Progenitor cell of endocrine pancreas (in vitro differentiated cells): ENCODE measurements around the gene POU2F3. TPM values are rescaled to one million over a fixed set of nuclear protein-coding genes. Genes with fewer than 3 reads are reported as not detected.

Experiments
- DNase-seq: peaks from one replicate; pipeline ENCODE4 v3.0.0; 2021; ENCODE audit warnings: low spot score; ENCODE audit not compliant: unreplicated experiment
- H3K27ac Mint-ChIP-seq: 2 replicates; pipeline ENCODE4 v1.8.0; 2021; ENCODE audit warnings: mild to moderate bottlenecking, moderate library complexity, mixed read lengths
- H3K27me3 Mint-ChIP-seq: 2 replicates; pipeline ENCODE4 v1.8.0; 2021; ENCODE audit warnings: mixed read lengths
- H3K36me3 Mint-ChIP-seq: 2 replicates; pipeline ENCODE4 v1.8.0; 2022; ENCODE audit warnings: mixed read lengths; ENCODE audit not compliant: insufficient read depth
- H3K4me1 Mint-ChIP-seq: 2 replicates; pipeline ENCODE4 v1.8.0; 2021; ENCODE audit warnings: low read depth, mixed read lengths
- H3K4me3 Mint-ChIP-seq: 2 replicates; pipeline ENCODE4 v1.8.0; 2021; ENCODE audit warnings: low read depth, mild to moderate bottlenecking, moderate library complexity, mixed read lengths
- H3K9me3 Mint-ChIP-seq: 2 replicates; pipeline ENCODE4 v1.8.0; 2021; ENCODE audit warnings: low read depth, mixed read lengths
- CTCF ChIP-seq: fragments of 200-600 bp; sonication (generic); IDR thresholded peaks from one replicate; pipeline ENCODE4 v1.5.0; 2021; ENCODE audit warnings: antibody characterized with exemption, mild to moderate bottlenecking; ENCODE audit not compliant: unreplicated experiment
- total RNA-seq: library from RNA; stranded (reverse); gene quantifications from 2 replicates; pipeline ENCODE4 v1.2.1, GENCODE V29; 2021

POU2F3 gene
- total RNA-seq, 1 donor from 2014 or later: not detected

DNA sequence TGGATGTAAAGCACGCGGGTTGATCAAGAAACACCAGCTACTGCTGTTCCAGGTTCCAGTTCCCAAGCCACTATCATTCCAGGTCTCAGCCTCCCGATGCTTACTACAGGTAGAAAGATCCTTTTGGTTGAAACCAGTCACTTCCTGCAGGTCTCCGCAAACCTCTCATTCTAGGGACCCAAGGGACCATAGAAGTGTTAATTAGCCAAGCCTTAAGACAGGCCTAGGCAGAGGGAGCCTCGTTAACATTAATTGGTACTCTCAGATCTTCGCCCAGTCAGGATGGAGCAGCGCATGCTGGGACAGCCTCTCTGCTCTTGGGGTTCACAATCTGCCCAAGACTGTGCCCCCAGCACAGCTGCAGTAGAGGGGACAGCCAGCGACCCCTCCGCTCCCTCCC is 40.3 kb upstream of the POU2F3 start:
- DNase-seq: no peak
- Mint-ChIP-seq H3K27ac (no peak overlapping the region), H3K4me3 (no peak overlapping the region)

GRCh38 chr11:120200677-120201076 is 39.3 kb upstream of the POU2F3 start:
- H3K9me3 Mint-ChIP-seq: no peaks in the 10 kb centered on the region
- H3K27me3 Mint-ChIP-seq: peaks cover 34% of the 10 kb centered on the region
- H3K4me3 Mint-ChIP-seq: no peak overlapping the region
- TF ChIP-seq CTCF: no peak
- H3K36me3 Mint-ChIP-seq: no peaks in the 10 kb centered on the region
- no peak overlapping the region for H3K27ac Mint-ChIP-seq
- peaks cover 7% of the 10 kb centered on the region for H3K4me1 Mint-ChIP-seq
- DNase-seq: no peak

More for the DNA sequence above, 40.3 kb upstream of the POU2F3 start:
- no peaks in the 10 kb centered on the region for H3K36me3 Mint-ChIP-seq
- H3K9me3 Mint-ChIP-seq: no peaks in the 10 kb centered on the region
- no peak for TF ChIP-seq CTCF
- H3K4me1 Mint-ChIP-seq: peaks cover 7% of the 10 kb centered on the region
- H3K27me3 Mint-ChIP-seq: peaks cover 36% of the 10 kb centered on the region

DNA sequence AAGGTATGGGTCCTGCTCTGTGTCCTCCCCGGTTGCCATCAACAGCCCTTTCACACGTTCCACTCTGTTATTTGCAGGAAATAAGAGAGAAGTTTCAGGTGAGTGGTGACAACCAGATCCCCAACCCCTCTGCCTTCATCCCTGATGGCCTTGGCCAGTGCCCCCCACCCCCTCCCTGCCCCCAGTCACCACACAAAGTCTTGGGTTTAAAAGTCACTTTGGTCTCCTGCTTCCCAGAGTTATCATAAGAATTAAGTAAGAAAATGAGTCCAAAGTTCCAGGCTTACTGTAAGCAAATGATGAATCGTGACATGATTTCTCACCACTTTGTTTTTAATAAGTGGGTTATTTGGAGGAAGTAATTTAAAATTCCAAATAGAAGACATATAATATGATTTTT is 38.3 kb upstream of the POU2F3 start:
- DNase-seq: no peak
- Mint-ChIP-seq H3K4me3 (no peak overlapping the region), H3K4me1 (peaks cover 7% of the 10 kb centered on the region), H3K36me3 (no peaks in the 10 kb centered on the region), H3K27ac (no peak overlapping the region), H3K27me3 (peaks cover 29% of the 10 kb centered on the region), H3K9me3 (no peaks in the 10 kb centered on the region)
- TF ChIP-seq CTCF: no peak

- Mint-ChIP-seq H3K27ac (no peak overlapping the region), H3K36me3 (no peaks in the 10 kb centered on the region), H3K4me1 (peaks cover 6% of the 10 kb centered on the region), H3K4me3 (no peak overlapping the region), H3K27me3 (peaks cover 38% of the 10 kb centered on the region), H3K9me3 (no peaks in the 10 kb centered on the region)
- no peak for TF ChIP-seq CTCF
- no peak for DNase-seq
These were observed 36.3 kb upstream of the POU2F3 start for GRCh38 chr11:120203626-120204025.

- Mint-ChIP-seq H3K27me3 (peaks cover 42% of the 10 kb centered on the region), H3K9me3 (no peaks in the 10 kb centered on the region), H3K4me3 (no peak overlapping the region), H3K4me1 (peaks cover 12% of the 10 kb centered on the region), H3K36me3 (no peaks in the 10 kb centered on the region), H3K27ac (no peak overlapping the region)
- no peak for DNase-seq
- no peak for TF ChIP-seq CTCF
These were observed 34.3 kb upstream of the POU2F3 start for GRCh38 chr11:120205596-120206161.
